HS-5 (cell line): ENCODE results near the gene NIPAL1.
A peak's percentile ranks its signal among the peaks of the same experiment; 100 is the strongest.

Source experiments
- DNase-seq: peaks from one replicate; pipeline ENCODE4 v3.0.0-alpha.2; 2012; ENCODE audit warnings: low read depth

The NIPAL1 gene

GRCh38 chr4:48065587-48066052 is 49.0 kb downstream of the NIPAL1 start:
- DNase-seq: no peak

- no peak for DNase-seq
Measured at GRCh38 chr4:48067536-48067935, 51.0 kb downstream of the NIPAL1 start.

GRCh38 chr4:48068182-48068581 is 51.6 kb downstream of the NIPAL1 start:
- no peak for DNase-seq

- DNase-seq: no peak
Measured at GRCh38 chr4:48069026-48069425, 52.5 kb downstream of the NIPAL1 start.

- DNase-seq: no peak
Measured at GRCh38 chr4:48071191-48071590, 54.6 kb downstream of the NIPAL1 start.

GRCh38 chr4:48073567-48074103 is 57.1 kb downstream of the NIPAL1 start:
- no peak for DNase-seq

GRCh38 chr4:48074657-48075056 is 58.1 kb downstream of the NIPAL1 start:
- no peak for DNase-seq

GRCh38 chr4:48078425-48078824 is 61.9 kb downstream of the NIPAL1 start:
- DNase-seq: no peak

GRCh38 chr4:48078862-48079655 is 62.5 kb downstream of the NIPAL1 start:
- no peak for DNase-seq

- DNase-seq: peak; percentile 24
Measured at GRCh38 chr4:48079972-48080391, 63.4 kb downstream of the NIPAL1 start.

- DNase-seq: no peak
Measured at GRCh38 chr4:48081196-48081595, 64.6 kb downstream of the NIPAL1 start.

GRCh38 chr4:48082956-48083355 is 66.4 kb downstream of the NIPAL1 start:
- DNase-seq: no peak

GRCh38 chr4:48085821-48086589 is 69.4 kb downstream of the NIPAL1 start:
- DNase-seq: no peak
